ENCODE measurements around the gene TNRC6C. TPM values are rescaled to one million over a fixed set of nuclear protein-coding genes. Genes with fewer than 3 reads are reported as not detected.

The TNRC6C gene
- total RNA-seq, 4 donors from 2014 or later, result 2.6 to 10.9 (median 4.7) TPM

DNA sequence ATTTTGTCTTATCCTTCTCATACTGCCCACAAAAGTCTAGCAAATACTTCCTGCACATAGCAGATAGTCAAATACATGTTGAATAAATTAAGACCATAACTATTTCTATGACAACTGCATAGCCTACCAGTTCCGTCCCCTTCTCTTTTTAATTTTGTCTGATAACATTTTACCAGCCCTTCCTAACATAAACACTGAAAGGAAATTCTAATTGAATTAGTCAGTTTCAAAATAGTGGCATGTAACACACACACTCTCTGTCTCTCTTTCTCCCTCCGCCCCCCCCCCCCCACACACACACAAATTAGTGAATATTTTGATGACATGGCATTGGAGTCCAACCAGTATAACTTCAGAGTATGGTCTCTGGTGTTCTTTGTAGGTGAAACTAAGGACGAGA is 41.8 kb downstream of the TNRC6C start:
- Histone ChIP-seq H3K27ac (no peak overlapping the region), H3K27me3 (no peaks in the 10 kb centered on the region), H3K4me3 (no peak overlapping the region), H3K4me1 (peaks cover 0 to 40% (median 10%) of the 10 kb centered on the region in 3 donors), H3K36me3 (peaks cover 0 to 14% (median 0%) of the 10 kb centered on the region in 3 donors), H3K9me3 (no peaks in the 10 kb centered on the region)
- 68 to 77% methylated on average over 3 of the region's 3 CpGs for WGBS, 2 donors
- no peak for TF ChIP-seq POLR2A (IDR thresholded peaks at IDR 0.05)
- TF ChIP-seq, protein P1, sequence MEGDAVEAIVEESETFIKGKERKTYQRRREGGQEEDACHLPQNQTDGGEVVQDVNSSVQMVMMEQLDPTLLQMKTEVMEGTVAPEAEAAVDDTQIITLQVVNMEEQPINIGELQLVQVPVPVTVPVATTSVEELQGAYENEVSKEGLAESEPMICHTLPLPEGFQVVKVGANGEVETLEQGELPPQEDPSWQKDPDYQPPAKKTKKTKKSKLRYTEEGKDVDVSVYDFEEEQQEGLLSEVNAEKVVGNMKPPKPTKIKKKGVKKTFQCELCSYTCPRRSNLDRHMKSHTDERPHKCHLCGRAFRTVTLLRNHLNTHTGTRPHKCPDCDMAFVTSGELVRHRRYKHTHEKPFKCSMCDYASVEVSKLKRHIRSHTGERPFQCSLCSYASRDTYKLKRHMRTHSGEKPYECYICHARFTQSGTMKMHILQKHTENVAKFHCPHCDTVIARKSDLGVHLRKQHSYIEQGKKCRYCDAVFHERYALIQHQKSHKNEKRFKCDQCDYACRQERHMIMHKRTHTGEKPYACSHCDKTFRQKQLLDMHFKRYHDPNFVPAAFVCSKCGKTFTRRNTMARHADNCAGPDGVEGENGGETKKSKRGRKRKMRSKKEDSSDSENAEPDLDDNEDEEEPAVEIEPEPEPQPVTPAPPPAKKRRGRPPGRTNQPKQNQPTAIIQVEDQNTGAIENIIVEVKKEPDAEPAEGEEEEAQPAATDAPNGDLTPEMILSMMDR (IDR thresholded peaks at IDR 0.05), result no peak
- intact Hi-C loops (cut with DNase I), result no loop called here
- DNase-seq, result no peak

- Histone ChIP-seq H3K4me3 (no peak overlapping the region), H3K27me3 (no peaks in the 10 kb centered on the region), H3K9me3 (no peaks in the 10 kb centered on the region), H3K36me3 (peaks cover 0 to 21% (median 0%) of the 10 kb centered on the region in 3 donors), H3K4me1 (peaks cover 0 to 31% (median 8%) of the 10 kb centered on the region in 3 donors), H3K27ac (no peak overlapping the region)
- 64 to 68% methylated on average over 3 of the region's 3 CpGs for WGBS, 2 donors
- DNase-seq, result no peak
- intact Hi-C loops (cut with DNase I), result no loop called here
- no peak for TF ChIP-seq POLR2A (IDR thresholded peaks at IDR 0.05)
- TF ChIP-seq, protein P1 (IDR thresholded peaks at IDR 0.05), result no peak
Observed at GRCh38 chr17:78001182-78001581, 42.7 kb downstream of the TNRC6C start.

DNA sequence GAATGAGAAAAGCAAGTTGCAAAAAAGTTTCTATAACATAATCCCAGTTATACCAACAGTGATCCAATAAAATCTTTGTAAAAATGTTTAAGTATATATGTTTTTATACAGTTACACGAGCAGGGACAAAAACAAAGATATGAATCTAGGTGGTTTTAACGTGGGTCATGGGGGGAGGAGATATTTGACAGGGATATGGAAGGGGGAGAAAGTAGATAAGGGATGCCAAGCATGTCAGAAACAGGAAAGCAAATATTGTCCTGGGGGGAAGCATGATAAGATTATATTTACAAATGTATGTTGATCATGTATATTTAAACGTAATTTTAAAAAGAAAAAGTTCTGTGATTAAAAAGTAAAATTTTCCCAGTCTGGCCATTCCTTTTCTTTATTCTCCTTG is 43.1 kb downstream of the TNRC6C start:
- WGBS, 2 donors, result 64 to 67% methylated on average over 3 of the region's 3 CpGs

DNA sequence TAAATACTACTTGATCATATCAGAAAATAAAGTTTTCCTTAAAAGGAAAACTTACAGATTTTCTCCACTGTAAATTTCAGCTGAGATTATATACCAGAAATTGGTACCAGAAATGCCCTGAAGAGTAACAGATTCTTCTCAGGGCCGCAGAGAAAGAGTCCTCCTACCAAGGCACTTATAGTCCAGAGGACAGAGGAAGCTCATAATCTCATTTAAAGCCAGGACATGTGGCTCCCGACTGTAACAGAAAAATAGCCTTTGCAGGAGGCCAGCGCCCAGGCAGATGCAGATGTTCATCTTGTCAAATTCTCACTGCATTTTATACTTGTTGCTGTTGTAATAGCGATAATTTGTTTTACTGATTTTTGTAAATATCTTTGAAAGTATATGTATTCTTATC is 43.7 kb downstream of the TNRC6C start:
- Histone ChIP-seq H3K4me1 (peaks cover 0 to 24% (median 8%) of the 10 kb centered on the region in 3 donors), H3K27me3 (no peaks in the 10 kb centered on the region), H3K4me3 (no peak overlapping the region), H3K9me3 (no peaks in the 10 kb centered on the region), H3K36me3 (peaks cover 0 to 21% (median 0%) of the 10 kb centered on the region in 3 donors), H3K27ac (no peak overlapping the region)
- TF ChIP-seq, protein P1 (IDR thresholded peaks at IDR 0.05), result no peak
- WGBS, 2 donors, result 92 to 94% methylated on average over 4 of the region's 4 CpGs
- intact Hi-C loops (cut with DNase I), result no loop called here
- no peak for DNase-seq

More for the DNA sequence above, 43.1 kb downstream of the TNRC6C start:
- Histone ChIP-seq H3K9me3 (no peaks in the 10 kb centered on the region), H3K4me3 (no peak overlapping the region), H3K27me3 (no peaks in the 10 kb centered on the region), H3K4me1 (peaks cover 0 to 27% (median 8%) of the 10 kb centered on the region in 3 donors), H3K36me3 (peaks cover 0 to 21% (median 0%) of the 10 kb centered on the region in 3 donors), H3K27ac (no peak overlapping the region)
- intact Hi-C loops (cut with DNase I), result no loop called here
- TF ChIP-seq, protein P1 (IDR thresholded peaks at IDR 0.05), result no peak
- TF ChIP-seq POLR2A (IDR thresholded peaks at IDR 0.05), result no peak
- no peak for DNase-seq

GRCh38 chr17:78005452-78006171 is 47.1 kb downstream of the TNRC6C start:
- Histone ChIP-seq H3K27ac (no peak overlapping the region), H3K4me3 (no peak overlapping the region), H3K4me1 (peaks cover 0 to 10% (median 0%) of the 10 kb centered on the region in 3 donors), H3K27me3 (no peaks in the 10 kb centered on the region), H3K36me3 (peaks cover 0 to 31% (median 0%) of the 10 kb centered on the region in 3 donors), H3K9me3 (no peaks in the 10 kb centered on the region)
- intact Hi-C loops (cut with DNase I), result no loop called here
- WGBS, 2 donors, result 66 to 77% methylated on average over 3 of the region's 3 CpGs
- no peak for TF ChIP-seq POLR2A (IDR thresholded peaks at IDR 0.05)
- TF ChIP-seq, protein P1 (IDR thresholded peaks at IDR 0.05), result no peak
- DNase-seq, result no peak
